Hematopoietic multipotent progenitor cell treated with erythropoietin and hydrocortisone succinate and interleukin-3 and kit ligand, for 8 days (in vitro differentiated cells): ENCODE measurements around the gene TWF2.

ENCODE experiments used
- DNase-seq: peaks from one replicate; pipeline ENCODE4 v3.0.0-alpha.2; 2015

Gene TWF2

GRCh38 chr3:52198643-52199608 is 40.0 kb downstream of the TWF2 start:
- no peak for DNase-seq

DNA sequence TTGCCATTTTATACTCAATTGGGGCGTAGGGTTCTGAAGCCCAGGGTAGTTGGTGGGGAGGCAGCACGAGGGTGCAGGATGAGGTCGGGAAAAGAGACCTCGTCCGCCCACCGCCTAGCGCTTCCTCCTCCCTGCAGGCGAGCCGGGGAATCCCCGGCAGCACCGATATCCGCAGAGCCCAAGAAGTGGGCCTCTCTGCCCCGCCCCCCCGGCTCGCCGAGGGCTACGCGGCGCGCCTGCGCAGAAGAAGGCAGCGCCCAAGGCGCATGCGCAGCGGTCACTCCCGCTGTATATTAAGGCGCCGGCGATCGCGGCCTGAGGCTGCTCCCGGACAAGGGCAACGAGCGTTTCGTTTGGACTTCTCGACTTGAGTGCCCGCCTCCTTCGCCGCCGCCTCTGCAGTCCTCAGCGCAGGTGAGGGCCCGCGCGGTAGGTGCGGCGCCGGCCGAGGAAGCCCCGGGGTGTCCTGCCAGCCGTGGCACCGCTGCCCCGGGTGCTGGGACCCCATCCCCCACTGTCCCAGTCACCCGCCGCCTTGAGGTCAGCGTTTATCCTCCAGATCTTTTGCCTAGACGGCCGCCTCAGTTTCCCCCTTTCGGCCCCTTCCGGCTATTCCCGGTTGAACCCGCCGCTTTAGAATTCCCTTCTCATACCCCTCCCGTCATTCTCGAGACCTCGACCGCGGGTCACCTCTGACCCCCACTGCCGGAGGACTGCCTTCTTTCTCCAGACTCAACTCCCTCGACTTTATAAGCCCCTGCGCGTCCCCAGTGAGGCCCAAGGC is 40.9 kb downstream of the TWF2 start, which contains the start of gene ALAS1:
Gene ALAS1, plus strand, starts transcription at position 319 of the 784 bp plus-strand sequence. CDS start 1,082 bp downstream, outside the sequence.
- peak; percentile 92 for DNase-seq

GRCh38 chr3:52197499-52197841 is 41.5 kb downstream of the TWF2 start:
- no peak for DNase-seq

GRCh38 chr3:52196977-52197376 is 42.0 kb downstream of the TWF2 start:
- no peak for DNase-seq

DNA sequence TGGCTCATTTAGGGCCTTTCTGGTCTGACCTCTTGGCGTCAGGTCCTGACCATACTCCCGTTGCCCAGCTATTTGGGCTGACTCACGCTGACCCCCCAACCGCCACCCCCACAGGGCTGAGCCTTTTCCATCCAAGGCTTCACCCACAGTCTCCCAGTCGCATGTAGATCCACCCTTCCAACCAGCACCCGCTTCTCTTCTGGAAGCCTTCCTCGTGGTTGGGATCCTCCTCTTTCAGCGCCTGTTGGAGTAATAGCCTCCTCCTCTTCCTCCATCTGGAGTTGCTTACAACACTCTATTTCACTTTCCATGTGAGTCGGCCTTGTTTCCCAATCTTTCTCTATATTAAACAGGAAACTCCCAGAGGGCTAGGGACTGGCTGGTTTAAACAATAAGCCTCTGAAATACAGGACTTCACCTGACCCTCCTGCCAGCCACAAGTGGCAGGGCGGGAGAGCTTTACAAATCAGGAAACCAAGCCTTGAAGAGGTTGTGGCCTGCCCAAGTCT is 43.1 kb downstream of the TWF2 start:
- no peak for DNase-seq

GRCh38 chr3:52195291-52195597 is 43.7 kb downstream of the TWF2 start:
- DNase-seq = no peak

GRCh38 chr3:52194485-52195290 is 44.3 kb downstream of the TWF2 start:
- no peak for DNase-seq

DNA sequence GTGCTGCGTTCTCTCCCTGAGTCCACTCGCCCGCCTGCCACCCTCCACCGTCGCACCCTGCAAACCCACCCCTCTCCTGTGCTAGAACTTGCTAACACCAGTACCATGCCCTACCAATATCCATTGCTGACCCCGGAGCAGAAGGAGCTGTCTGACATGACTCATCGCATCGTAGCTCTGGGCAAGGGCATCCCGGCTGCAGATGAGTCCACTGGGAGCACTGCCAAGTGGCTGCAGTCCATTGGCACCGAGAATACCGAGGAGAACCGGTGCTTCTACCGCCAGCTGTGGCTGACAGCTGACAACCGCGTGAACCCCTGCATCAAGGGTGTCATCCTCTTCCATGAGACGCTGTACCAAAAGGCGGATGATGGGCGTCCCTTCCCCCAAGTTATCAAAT is 45.9 kb downstream of the TWF2 start:
- DNase-seq = no peak

- DNase-seq = no peak
These were observed 47.3 kb downstream of the TWF2 start for GRCh38 chr3:52191663-52192062.

DNA sequence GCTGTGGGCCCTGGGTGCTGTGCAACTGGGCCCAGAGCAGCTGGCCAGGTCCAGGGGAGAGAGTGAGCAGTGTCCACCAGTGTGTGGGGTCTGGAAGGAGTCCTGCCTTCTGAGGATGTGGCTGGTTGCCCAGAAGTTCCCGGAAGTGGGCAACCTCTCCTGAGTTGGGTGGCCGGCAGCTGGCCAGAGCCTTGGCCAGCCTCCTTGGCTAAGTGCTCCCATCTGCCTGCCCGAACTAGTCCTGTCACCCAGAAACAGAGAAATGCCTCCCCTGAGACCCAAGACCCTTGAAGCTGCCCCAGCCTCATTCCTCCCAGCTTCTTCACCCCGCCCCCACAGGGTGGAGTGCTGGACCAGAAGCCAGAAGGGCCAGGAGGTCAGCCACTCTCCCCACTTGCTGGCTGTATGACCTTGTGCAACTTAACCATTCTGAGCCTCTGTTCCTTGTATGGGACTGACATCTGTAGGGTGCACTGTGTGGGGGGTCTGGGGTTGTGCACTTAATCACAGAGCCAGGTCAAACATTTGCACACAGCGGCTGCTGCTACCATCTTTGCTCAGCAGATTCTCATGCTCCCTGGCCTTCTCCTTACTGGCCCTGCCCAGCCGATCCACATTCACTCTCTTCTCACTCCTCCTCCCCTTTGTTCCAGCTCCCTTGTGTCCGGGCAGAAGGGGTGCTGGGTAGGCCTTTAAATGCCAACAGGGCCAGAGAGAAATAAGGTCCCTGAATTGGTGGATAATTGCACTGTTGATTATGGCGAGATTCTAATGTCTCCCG is 48.5 kb downstream of the TWF2 start:
- no peak for DNase-seq

DNA sequence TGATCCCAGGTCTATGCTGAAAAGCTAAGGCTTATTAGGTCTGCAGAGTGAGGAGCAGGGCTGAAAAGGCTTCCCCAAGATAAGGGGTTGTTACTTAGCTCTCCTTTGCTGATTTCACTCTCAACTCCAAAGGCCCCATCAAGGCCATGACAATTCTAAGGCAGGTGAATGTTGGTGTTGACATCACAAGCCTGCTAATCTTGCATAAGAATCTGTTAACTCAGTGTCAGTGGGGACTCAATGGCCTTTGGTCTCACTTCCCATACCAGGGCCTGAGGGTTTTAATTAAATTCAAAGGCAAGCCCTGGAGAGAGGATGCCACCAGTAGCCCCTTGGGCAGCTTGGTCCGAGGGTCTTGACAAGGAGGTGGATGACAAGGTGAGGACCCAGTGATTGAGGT is 50.4 kb downstream of the TWF2 start:
- DNase-seq = peak; percentile 31

GRCh38 chr3:52186729-52187128 is 52.2 kb downstream of the TWF2 start:
- no peak for DNase-seq

DNA sequence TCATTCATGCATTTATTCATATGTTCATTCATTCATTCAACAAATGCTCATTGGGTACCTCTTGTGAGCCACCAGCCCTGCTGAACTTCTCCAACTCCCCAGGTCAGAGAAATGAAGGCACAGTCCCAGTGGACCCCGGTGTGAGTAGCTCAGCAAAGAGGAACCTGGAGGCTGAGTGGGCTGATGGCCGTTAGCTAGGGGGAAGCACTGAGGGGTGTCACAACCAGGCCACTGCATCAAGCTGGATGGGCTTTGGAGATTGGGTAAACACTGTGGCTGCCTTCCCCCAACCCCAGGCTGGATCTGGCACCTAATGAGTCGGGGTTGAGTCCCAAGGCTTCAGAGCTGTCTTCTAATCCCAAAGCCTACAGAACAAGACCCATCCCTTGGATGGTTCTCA is 53.1 kb downstream of the TWF2 start:
- DNase-seq = no peak

DNA sequence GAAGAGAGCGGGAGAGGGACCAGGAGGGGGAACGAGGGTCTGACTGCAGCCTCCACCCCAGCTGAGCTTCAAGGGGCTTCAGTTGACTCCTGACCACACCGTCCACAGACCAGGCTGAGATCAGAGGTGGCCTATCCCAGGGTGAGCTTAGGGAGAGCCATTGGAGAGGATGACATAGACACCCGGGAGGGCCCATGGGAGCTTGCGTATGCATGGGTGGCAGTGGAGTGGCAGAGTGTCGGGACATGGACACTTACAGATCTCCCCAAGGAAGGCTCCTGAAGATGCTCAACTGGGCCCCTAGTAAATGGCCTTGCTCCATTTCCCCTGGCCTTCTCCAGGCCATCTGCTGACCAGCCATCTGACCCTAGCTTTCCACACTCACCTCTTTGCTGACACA is 53.6 kb downstream of the TWF2 start:
- DNase-seq = no peak

DNA sequence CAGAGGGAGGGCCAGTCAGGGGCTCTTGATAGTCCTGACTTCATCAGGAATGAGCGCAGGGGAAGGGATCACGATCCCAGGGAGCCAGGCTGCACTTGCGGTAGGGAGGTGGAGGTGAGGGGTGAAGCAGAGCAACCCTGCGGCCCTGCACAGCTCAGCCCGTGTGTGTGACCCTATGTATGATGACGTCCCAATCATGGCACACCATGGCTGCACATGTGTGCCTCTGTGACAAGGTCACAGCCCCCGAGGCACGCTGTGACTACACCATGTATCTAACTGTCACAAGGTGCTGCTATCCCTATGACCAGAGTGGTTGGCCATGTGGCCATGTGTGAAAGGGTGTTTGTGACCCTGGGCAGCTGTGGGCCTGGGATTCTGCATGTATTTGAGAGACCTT is 54.3 kb downstream of the TWF2 start:
- DNase-seq = no peak

GRCh38 chr3:52183786-52184445 is 55.0 kb downstream of the TWF2 start:
- DNase-seq = no peak

- no peak for DNase-seq
These were observed 56.3 kb downstream of the TWF2 start for GRCh38 chr3:52182691-52183090.

DNA sequence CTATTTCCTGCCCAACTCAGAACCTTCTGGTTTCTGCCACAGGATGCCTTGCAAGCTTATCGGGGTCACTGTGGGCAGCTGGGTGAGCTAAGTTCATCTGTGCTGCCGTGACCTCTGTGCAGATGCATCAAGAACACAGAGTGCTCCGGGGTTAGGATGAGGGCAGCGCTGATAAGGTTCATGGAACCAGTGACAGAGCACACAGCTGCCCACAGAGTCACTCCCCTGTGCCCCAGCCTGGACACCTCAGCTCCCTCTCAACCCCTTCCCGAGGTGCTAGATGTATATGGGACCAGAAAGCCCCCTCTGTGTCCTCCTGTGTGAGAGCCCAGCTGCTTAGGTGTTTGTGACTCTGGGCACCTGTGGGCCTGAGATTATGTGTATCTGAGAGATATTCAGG is 56.8 kb downstream of the TWF2 start:
- peak; percentile 85 for DNase-seq

- no peak for DNase-seq
These were observed 57.4 kb downstream of the TWF2 start for GRCh38 chr3:52181543-52181942.
